Endothelial cell of umbilical vein (primary cell): ENCODE data around the gene ZNF552. TPM values are rescaled to one million over a fixed set of nuclear protein-coding genes. Genes with fewer than 3 reads are reported as not detected.
"Not testable (repeated sequence)": the region's sequence is repeated elsewhere in the genome, so short reads cannot be mapped to it uniquely, and the experiment has no call there.

ENCODE experiments used
- Bru-seq: library from RNA; stranded (reverse); fragments of 400-500 nt; gene quantifications from one replicate; lab custom pipeline; 2021; lab: Mats Ljungman, UMichigan
- BruChase-seq, 2 experiments: library from RNA; stranded (reverse); fragments of 400-500 nt; gene quantifications; one replicate each; lab custom pipeline; 2021; lab: Mats Ljungman, UMichigan
- BruUV-seq: library from RNA; stranded (reverse); fragments of 400-500 nt; replicated peaks from 2 replicates; lab custom pipeline; 2021; lab: Mats Ljungman, UMichigan
- CTCF ChIA-PET: fragments of 300-600, 350-600 bp; sonication (Branson Sonifier 250); formaldehyde crosslinking; loops from one replicate; lab custom pipeline; 2021; ENCODE audit warnings: antibody characterized with exemption, inconsistent platforms; lab: Charles Lee
- POLR2A ChIA-PET: fragments of 300-600, 350-600 bp; sonication (Branson Sonifier 250); formaldehyde crosslinking; loops from one replicate; lab custom pipeline; 2021; ENCODE audit warnings: antibody characterized with exemption, inconsistent platforms; lab: Charles Lee
- DNase-seq: peaks from one replicate; pipeline ENCODE4 v3.0.0-alpha.2; 2011; ENCODE audit warnings: low read depth, low spot score
- FAIRE-seq: peaks from 2 replicates; lab custom pipeline; 2011; peaks lifted over from hg19 to GRCh38; lab: Jason Lieb, UNC
- H2AFZ ChIP-seq: 2 replicates; pipeline ENCODE4 v1.6.0; 2012; ENCODE audit warnings: low read depth, low read length, control low read depth, inconsistent platforms
- H3K27ac ChIP-seq: 2 replicates; pipeline ENCODE4 v1.5.1; 2011; ENCODE audit warnings: low read depth, mild to moderate bottlenecking, control low read depth, low read length, moderate library complexity; ENCODE audit not compliant: insufficient read depth
- H3K27me3 ChIP-seq, 2 experiments: 2 replicates each; pipeline versions ENCODE4 v1.6.0 to v1.6.1; 2011; ENCODE audit warnings: low read length in 2 of 2, mixed read lengths in 1 of 2; ENCODE audit not compliant: control insufficient read depth in 2 of 2, insufficient read depth in 2 of 2
- H3K36me3 ChIP-seq, 2 experiments: 2 replicates in 1 of 2; 3 replicates in 1 of 2; pipeline ENCODE4 v1.5.1; 2011; ENCODE audit warnings: low read length in 2 of 2, mild to moderate bottlenecking in 1 of 2, moderate library complexity in 1 of 2; ENCODE audit not compliant: control insufficient read depth in 2 of 2, insufficient read depth in 2 of 2; ENCODE audit errors: extremely low read depth in 1 of 2
- H3K4me1 ChIP-seq: 3 replicates; pipeline ENCODE4 v1.5.1; 2011; ENCODE audit warnings: mild to moderate bottlenecking, low read length; ENCODE audit not compliant: control insufficient read depth, insufficient read depth; ENCODE audit errors: extremely low read depth
- H3K4me2 ChIP-seq: 2 replicates; pipeline ENCODE4 v1.6.1; 2011; ENCODE audit warnings: low read length, control low read depth, mixed read lengths; ENCODE audit not compliant: insufficient read depth
- H3K4me3 ChIP-seq, 3 experiments: fragments of 200-600 bp in 1 of 3; sonication (generic), shearing (Covaris generic) in 1 of 3; replicated peaks in 1 of 3; 2 replicates each; pipeline ENCODE4 v1.5.1; 2011 to 2016; ENCODE audit warnings: control low read depth in 3 of 3, low read length in 3 of 3, mild to moderate bottlenecking in 2 of 3, inconsistent platforms in 1 of 3, low read depth in 1 of 3, moderate library complexity in 1 of 3; ENCODE audit not compliant: insufficient read depth in 1 of 3
- H3K79me2 ChIP-seq: 2 replicates; pipeline ENCODE4 v1.6.0; 2012; ENCODE audit warnings: low read length, inconsistent platforms; ENCODE audit not compliant: control insufficient read depth, insufficient read depth
- H3K9ac ChIP-seq: replicated peaks from 2 replicates; pipeline ENCODE3; 2011; ENCODE audit warnings: low read length, control low read depth; ENCODE audit not compliant: insufficient read depth; ENCODE audit errors: extremely low read depth
- H3K9me1 ChIP-seq: replicated peaks from 3 replicates; pipeline ENCODE4 v1.6.0; 2011; ENCODE audit warnings: mild to moderate bottlenecking, low read length; ENCODE audit not compliant: control insufficient read depth, insufficient read depth; ENCODE audit errors: extremely low read depth
- H3K9me3 ChIP-seq: replicated peaks from 2 replicates; pipeline ENCODE4 v1.5.1; 2012; ENCODE audit warnings: low read length, inconsistent platforms; ENCODE audit not compliant: control insufficient read depth, insufficient read depth
- H4K20me1 ChIP-seq: replicated peaks from 2 replicates; pipeline ENCODE3; 2011; ENCODE audit warnings: mild to moderate bottlenecking, low read length; ENCODE audit not compliant: control insufficient read depth, insufficient read depth; ENCODE audit errors: extremely low read depth
- EZH2 ChIP-seq: IDR thresholded peaks from 2 replicates; pipeline ENCODE4 v1.6.1; 2012; ENCODE audit warnings: borderline replicate concordance, low read depth, mild to moderate bottlenecking, moderate library complexity, low read length, inconsistent platforms; ENCODE audit not compliant: severe bottlenecking
- FOS ChIP-seq: IDR thresholded peaks from 2 replicates; pipeline ENCODE4 v1.6.1; 2011; ENCODE audit warnings: mild to moderate bottlenecking, low read length, moderate library complexity, borderline replicate concordance; ENCODE audit not compliant: insufficient read depth
- GATA2 ChIP-seq: IDR thresholded peaks from 2 replicates; pipeline ENCODE4 v1.7.0; 2011; ENCODE audit warnings: low read depth, mild to moderate bottlenecking, moderate library complexity, mixed read lengths, low read length; ENCODE audit not compliant: insufficient read length, insufficient read depth
- JUN ChIP-seq: IDR thresholded peaks from 2 replicates; pipeline ENCODE4 v1.6.1; 2011; ENCODE audit warnings: borderline replicate concordance, low read depth; ENCODE audit not compliant: insufficient read length, insufficient read depth
- MAX ChIP-seq: IDR thresholded peaks from 2 replicates; pipeline ENCODE4 v1.6.1; 2011; ENCODE audit not compliant: insufficient read depth, insufficient read length
- MYC ChIP-seq: IDR thresholded peaks from one replicate; pipeline ENCODE4 v1.6.1; 2011; ENCODE audit warnings: mild to moderate bottlenecking, low read depth, low read length
- POLR2A ChIP-seq: IDR thresholded peaks from 2 replicates; pipeline ENCODE4 v1.6.1; 2012; ENCODE audit warnings: low read depth, mild to moderate bottlenecking, control low read depth, low read length
- POLR2AphosphoS5 ChIP-seq: IDR thresholded peaks from 2 replicates; pipeline ENCODE4 v1.6.1; 2012; ENCODE audit warnings: low read depth, mild to moderate bottlenecking, control low read depth, low read length, moderate library complexity; ENCODE audit not compliant: insufficient read depth
- dilution Hi-C: fragments of 300-500 bp; cut with MboI; formaldehyde crosslinking; loops from one replicate; pipeline ENCODE4 v1.15.0; 2019; ENCODE audit warnings: low sequenced_read_pairs; ENCODE audit not compliant: extremely low pct_ligation_motif_present
- intact Hi-C: fragments of 100-400 bp; cut with micrococcal nuclease; formaldehyde crosslinking; loops from one replicate; pipeline ENCODE4 v1.10.0; 2022
- long read RNA-seq: library from polyadenylated mRNA; stranded (forward); transcript quantifications from one replicate; pipeline ENCODE4 v2.0.0, GENCODE V29; 2021
- polyA minus RNA-seq, 3 experiments: library from RNA; depleted of rRNA, polyadenylated mRNA; stranded (reverse); fragments of >200 nt; gene quantifications; 1 replicate in 1 of 3; 2 replicates in 2 of 3; pipeline ENCODE4 v1.2.3, GENCODE V29; 2011
- polyA plus RNA-seq, 4 experiments: library from polyadenylated mRNA; depleted of rRNA in 3 of 4; stranded (reverse) in 3 of 4; unstranded in 1 of 4; fragments of >200 nt; gene quantifications; 2 replicates each; pipeline versions ENCODE4 v1.2.1 to v1.2.3, GENCODE V29; 2011 to 2012; ENCODE audit warnings: missing spikeins in 1 of 4
- total RNA-seq: library from RNA; stranded (reverse); gene quantifications from 2 replicates; pipeline ENCODE4 v1.2.3, GENCODE V29; 2021
- TF ChIP-seq, protein P1 (sequence below), 2 donors: IDR thresholded peaks; 1 replicate in 1 of 2; 2 replicates in 1 of 2; pipeline ENCODE4 v1.5.1; 2011; ENCODE audit warnings: low read length in 2 of 2, mild to moderate bottlenecking in 2 of 2, moderate library complexity in 2 of 2, control low read depth in 1 of 2, inconsistent platforms in 1 of 2, low read depth in 1 of 2; ENCODE audit not compliant: insufficient read depth in 1 of 2; ENCODE audit errors: extremely low read depth in 1 of 2

Gene ZNF552
- 6.1 and 6.5 TPM in 2 replicates for total RNA-seq
- polyA plus RNA-seq = 3.0 and 3.3 TPM in 2 replicates
- polyA plus RNA-seq (2011; cell fraction: cytosol; rRNA removed) = 2.7 and 2.8 TPM in 2 replicates
- polyA plus RNA-seq (2011; cell fraction: nucleus; rRNA removed) = 5.2 and 5.6 TPM in 2 replicates
- 4.7 and 5.6 TPM in 2 replicates for polyA plus RNA-seq (2012)
- 3.6 and 8.5 TPM in 2 replicates for polyA minus RNA-seq
- polyA minus RNA-seq (2011; cell fraction: cytosol; rRNA and poly(A)+ RNA removed) = 2.3 TPM
- 6.3 and 8.2 TPM in 2 replicates for polyA minus RNA-seq (2011; cell fraction: nucleus; rRNA and poly(A)+ RNA removed)
- Bru-seq, nascent RNA = percentile 59 among the genes with signal in this experiment
- percentile 53 among the genes with signal in this experiment for BruChase-seq, experiment 1, labeled RNA remaining after a 6-hour chase
- percentile 61 among the genes with signal in this experiment for BruChase-seq, experiment 2, labeled RNA remaining after a 2-hour chase
- long read RNA-seq, partial matches to known transcripts = 0 of 13 reads
- long read RNA-seq, other reads (novel, unspliced or antisense) = 12 of 13 reads

- Histone ChIP-seq H3K9ac (peak within 1 kb of the TSS; percentile 71), H3K4me1 (peaks cover 2% of the 10 kb centered on the region), H3K4me2 (peak within 1 kb of the TSS; percentile 77), H3K9me1 (no peaks in the 10 kb centered on the region), H3K79me2 (peaks cover 6% of the 10 kb centered on the region), H3K36me3 (peaks cover 0 to 2% of the 10 kb centered on the region in 2 experiments), H3K27ac (peak within 1 kb of the TSS; percentile 26), H3K9me3 (no peaks in the 10 kb centered on the region), H2AFZ (peak within 1 kb of the TSS; percentile 86), H4K20me1 (no peaks in the 10 kb centered on the region), H3K4me3 (peak within 1 kb of the TSS; percentile 72 to 85 (median 76)), H3K27me3 (no peaks in the 10 kb centered on the region)
- BruUV-seq = TSS peak; percentile 47
- peak; percentile 93 for DNase-seq
- ChIA-PET CTCF (interaction anchor here (1.0 to 1.2 kb wide), 3 partner anchors 11 to 102 kb away, joined by 3 to 8 read pairs (median 5); partner anchors contain the start of genes ZNF417 and ZNF586), POLR2A (interaction anchor here (1.0 kb wide), 1 partner anchor 10 kb away, joined by 5 read pairs; no protein-coding TSS in a partner anchor)
- intact Hi-C loops (loop anchor here (1.0 kb wide), 2 partner anchors 11 to 45 kb away; partner anchors contain the start of gene ZNF586), dilution Hi-C loops (no loop called here)
- peak; percentile 89 for FAIRE-seq
- TF ChIP-seq MYC = no peak
- no peak for TF ChIP-seq GATA2
- TF ChIP-seq MAX = no peak
- TF ChIP-seq POLR2A = peak; percentile 90
- TF ChIP-seq JUN = no peak
- peak; percentile 68 for TF ChIP-seq POLR2AphosphoS5
- no peak for TF ChIP-seq FOS
- TF ChIP-seq EZH2 = no peak
- TF ChIP-seq, protein P1, sequence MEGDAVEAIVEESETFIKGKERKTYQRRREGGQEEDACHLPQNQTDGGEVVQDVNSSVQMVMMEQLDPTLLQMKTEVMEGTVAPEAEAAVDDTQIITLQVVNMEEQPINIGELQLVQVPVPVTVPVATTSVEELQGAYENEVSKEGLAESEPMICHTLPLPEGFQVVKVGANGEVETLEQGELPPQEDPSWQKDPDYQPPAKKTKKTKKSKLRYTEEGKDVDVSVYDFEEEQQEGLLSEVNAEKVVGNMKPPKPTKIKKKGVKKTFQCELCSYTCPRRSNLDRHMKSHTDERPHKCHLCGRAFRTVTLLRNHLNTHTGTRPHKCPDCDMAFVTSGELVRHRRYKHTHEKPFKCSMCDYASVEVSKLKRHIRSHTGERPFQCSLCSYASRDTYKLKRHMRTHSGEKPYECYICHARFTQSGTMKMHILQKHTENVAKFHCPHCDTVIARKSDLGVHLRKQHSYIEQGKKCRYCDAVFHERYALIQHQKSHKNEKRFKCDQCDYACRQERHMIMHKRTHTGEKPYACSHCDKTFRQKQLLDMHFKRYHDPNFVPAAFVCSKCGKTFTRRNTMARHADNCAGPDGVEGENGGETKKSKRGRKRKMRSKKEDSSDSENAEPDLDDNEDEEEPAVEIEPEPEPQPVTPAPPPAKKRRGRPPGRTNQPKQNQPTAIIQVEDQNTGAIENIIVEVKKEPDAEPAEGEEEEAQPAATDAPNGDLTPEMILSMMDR (IDR thresholded peaks at IDR 0.05; ENCODE audit: extremely low read depth in 1 of 2, insufficient read depth in 1 of 2, low read depth in 1 of 2, low read length in 2 of 2) = no peak
Measured at GRCh38 chr19:57814505-57815246, at the start of gene ZNF552. Gene ZNF552, minus strand, starts transcription at chr19:57814913. Its CDS starts 170 bp downstream, at chr19:57814743.

DNA sequence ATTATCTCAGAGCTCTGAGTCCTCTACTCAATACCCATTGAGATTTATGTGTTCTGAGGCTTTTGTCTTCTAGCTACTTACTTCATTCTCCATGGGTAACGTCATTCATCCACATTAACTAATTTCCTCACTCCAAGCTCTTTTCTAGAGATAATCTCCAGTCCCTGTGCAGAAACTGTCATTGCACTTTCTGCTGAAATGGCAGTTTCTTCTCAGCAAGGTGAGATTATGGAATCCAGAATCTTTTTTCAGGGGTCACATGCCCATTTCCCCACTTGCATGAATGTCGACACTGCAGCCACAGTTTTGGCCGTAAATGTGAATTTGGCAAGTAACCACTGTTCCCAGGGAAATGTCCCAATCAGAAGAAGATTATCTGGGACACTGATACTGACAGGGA, 47.6 kb upstream of the ZNF552 start:
- dilution Hi-C loops, H2AFZ ChIP-seq, H3K4me2 ChIP-seq, POLR2A ChIA-PET, FAIRE-seq, BruUV-seq, H3K4me1 ChIP-seq, intact Hi-C loops, H3K27ac ChIP-seq, H4K20me1 ChIP-seq, H3K9me1 ChIP-seq, H3K4me3 ChIP-seq, DNase-seq, H3K27me3 ChIP-seq, H3K9ac ChIP-seq, CTCF ChIA-PET: not testable (repeated sequence)
- Histone ChIP-seq H3K36me3 (peaks cover 33 to 39% of the 10 kb centered on the region in 2 experiments), H3K9me3 (peaks cover 20% of the 10 kb centered on the region), H3K79me2 (peaks cover 12% of the 10 kb centered on the region)
